Central memory CD8-positive, alpha-beta T cell (primary cell): Measurements from ENCODE around the gene FARP2.
"Not testable (repeated sequence)": the region's sequence is repeated elsewhere in the genome, so short reads cannot be mapped to it uniquely, and the experiment has no call there.

Experiments used
- ATAC-seq: fragments of 150-1000 bp; cut with Tn5 transposase; replicated peaks from 2 replicates; pipeline ENCODE4 v1.10.0; 2022; ENCODE audit warnings: mild to moderate bottlenecking, moderate FRiP score, moderate number of reproducible peaks; ENCODE audit not compliant: poor library complexity, severe bottlenecking; ENCODE audit errors: extremely low read depth
- DNase-seq, 2 donors: peaks; one replicate each; pipeline ENCODE4 v3.0.0; 2021; ENCODE audit warnings: low spot score in 2 of 2
- H3K27ac Mint-ChIP-seq: one replicate; pipeline ENCODE4 v1.8.0; 2022; ENCODE audit warnings: low read depth, mild to moderate bottlenecking, moderate library complexity, mixed read lengths
- H3K27me3 Mint-ChIP-seq: one replicate; pipeline ENCODE4 v1.8.0; 2022; ENCODE audit warnings: mixed read lengths
- H3K36me3 Mint-ChIP-seq: one replicate; pipeline ENCODE4 v1.8.0; 2022; ENCODE audit warnings: mild to moderate bottlenecking, moderate library complexity, mixed read lengths; ENCODE audit not compliant: insufficient read depth
- H3K4me1 Mint-ChIP-seq: one replicate; pipeline ENCODE4 v1.8.0; 2022; ENCODE audit warnings: mixed read lengths
- H3K4me3 Mint-ChIP-seq: one replicate; pipeline ENCODE4 v1.8.0; 2022; ENCODE audit warnings: mild to moderate bottlenecking, moderate library complexity, mixed read lengths
- H3K9me3 Mint-ChIP-seq: one replicate; pipeline ENCODE4 v1.8.0; 2022; ENCODE audit warnings: mixed read lengths

FARP2 gene

DNA sequence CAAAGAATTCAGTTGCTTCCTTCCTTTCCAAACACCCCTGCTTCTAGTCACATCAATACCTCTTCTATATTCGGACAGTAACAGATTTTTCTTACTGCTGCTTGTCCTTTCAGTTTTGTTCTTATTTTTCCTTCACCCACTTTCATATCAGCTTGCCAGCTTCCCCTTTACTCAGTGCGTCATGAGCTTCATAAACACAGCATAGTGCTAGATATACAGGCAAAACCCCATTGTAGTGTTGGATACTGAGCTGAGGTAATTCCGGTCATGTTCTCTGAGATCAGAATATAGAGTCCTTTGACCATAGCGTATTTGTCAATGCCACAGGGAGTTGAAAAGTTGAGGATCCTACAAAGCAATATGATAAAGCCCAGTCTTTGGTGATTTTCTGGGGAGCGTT is 2.4 kb downstream of the FARP2 start:
- no peak for ATAC-seq
- Mint-ChIP-seq H3K9me3 (no peaks in the 10 kb centered on the region), H3K36me3 (peaks cover 4% of the 10 kb centered on the region), H3K27me3 (no peaks in the 10 kb centered on the region), H3K27ac (no peak overlapping the region), H3K4me3 (no peak overlapping the region), H3K4me1 (peaks cover 12% of the 10 kb centered on the region)
- DNase-seq, result no peak

DNA sequence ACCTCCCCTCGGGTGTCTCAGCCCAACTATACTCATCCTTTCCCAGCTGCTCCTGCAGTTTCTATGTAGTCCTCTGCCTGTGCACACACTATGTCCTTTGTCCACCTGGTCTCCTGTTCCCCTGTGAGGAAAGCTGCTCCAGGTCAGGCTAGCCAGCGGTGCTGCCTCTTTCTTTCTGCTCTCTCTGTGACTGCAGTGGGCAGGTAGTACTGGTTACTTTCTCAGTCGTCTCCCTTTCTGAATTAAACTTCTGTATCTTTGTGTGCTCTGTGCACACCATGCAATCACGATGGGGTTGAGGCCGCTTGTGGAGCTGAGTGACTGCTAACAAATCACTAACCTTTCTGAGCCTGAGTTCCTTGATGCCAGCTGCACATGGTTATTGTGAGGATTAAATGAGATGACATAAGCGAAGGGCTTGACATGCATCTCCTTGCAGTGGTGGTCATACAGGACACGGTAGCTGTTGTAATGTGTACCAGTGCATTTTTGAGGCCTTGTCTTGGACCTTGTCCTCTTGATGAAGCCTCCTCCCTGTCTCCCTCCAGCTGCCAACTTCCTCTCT is 3.5 kb downstream of the FARP2 start:
- H3K27ac Mint-ChIP-seq, result no peak overlapping the region

DNA sequence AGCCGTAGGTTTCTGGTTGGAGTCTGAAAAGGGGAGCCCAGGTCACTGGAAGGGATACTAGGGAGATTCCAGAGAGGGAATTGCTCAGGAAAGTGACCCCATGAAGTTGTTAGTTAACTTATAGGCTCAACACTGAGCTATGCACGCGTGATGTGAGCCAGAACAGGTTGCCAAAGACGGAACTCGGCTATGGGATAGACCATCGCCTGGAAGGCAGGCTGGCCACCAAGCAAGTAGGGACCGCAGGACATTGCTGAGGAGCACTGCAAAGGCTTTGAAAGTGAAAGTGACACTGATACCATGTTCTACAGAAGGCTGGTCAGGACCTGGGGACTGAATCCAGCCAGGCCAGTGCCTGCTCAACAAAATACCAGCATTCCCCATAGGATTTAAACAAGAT is 7.3 kb downstream of the FARP2 start:
- ATAC-seq, result no peak
- Mint-ChIP-seq H3K27ac (no peak overlapping the region), H3K27me3 (no peaks in the 10 kb centered on the region)

More for the DNA sequence above, 3.5 kb downstream of the FARP2 start:
- Mint-ChIP-seq H3K9me3 (no peaks in the 10 kb centered on the region), H3K4me3 (no peak overlapping the region), H3K27me3 (no peaks in the 10 kb centered on the region), H3K36me3 (peaks cover under 1% of the 10 kb centered on the region), H3K4me1 (peaks cover 11% of the 10 kb centered on the region)
- ATAC-seq (no peak), DNase-seq (no peak)

DNA sequence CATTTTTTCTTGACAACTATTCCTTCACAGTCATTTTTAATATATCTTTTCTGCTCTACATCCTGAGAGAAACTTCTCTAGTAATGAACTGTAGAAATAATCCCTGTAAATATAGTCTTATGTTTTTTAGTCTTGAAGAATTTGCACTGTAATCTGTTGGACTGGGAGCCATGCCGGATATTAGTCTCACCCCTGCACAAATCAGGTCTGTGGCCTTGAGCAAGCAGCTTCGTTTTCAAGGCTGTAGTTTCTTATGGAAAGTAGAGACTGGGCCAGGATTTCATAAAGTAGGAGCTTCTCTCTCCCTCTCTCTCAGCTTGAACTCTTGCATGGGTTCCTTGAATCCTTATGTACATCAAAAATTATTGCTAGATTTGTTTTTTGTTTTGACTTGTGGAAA is 8.7 kb downstream of the FARP2 start:
- Mint-ChIP-seq H3K27me3 (no peaks in the 10 kb centered on the region), H3K4me1 (peaks cover 11% of the 10 kb centered on the region), H3K36me3 (peaks cover 2% of the 10 kb centered on the region), H3K9me3 (no peaks in the 10 kb centered on the region), H3K4me3 (no peak overlapping the region), H3K27ac (no peak overlapping the region)
- ATAC-seq (no peak), DNase-seq (no peak)

More for the DNA sequence above, 7.3 kb downstream of the FARP2 start:
- Mint-ChIP-seq H3K36me3 (peaks cover 2% of the 10 kb centered on the region), H3K9me3 (no peaks in the 10 kb centered on the region), H3K4me1 (peaks cover 11% of the 10 kb centered on the region), H3K4me3 (no peak overlapping the region)
- no peak for DNase-seq

DNA sequence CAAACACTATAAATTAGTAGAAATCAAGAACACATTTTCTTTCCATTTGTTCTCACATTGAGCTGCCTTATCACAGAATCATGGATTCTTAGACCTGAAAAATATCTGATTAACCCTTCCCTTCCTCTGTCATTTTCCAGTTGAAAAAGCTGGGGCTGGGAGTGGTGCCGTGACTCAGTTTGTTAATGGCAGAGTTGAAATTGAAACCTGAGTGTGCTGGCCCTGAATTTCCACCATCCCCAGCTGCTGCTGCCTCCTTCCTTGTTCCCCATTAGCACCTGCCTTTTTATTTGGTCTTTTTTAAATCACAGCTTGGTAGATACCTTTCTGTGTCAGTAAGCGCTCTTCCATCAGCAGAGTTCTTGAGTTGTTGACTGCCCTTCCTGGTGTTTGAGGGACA is 10.6 kb downstream of the FARP2 start:
- DNase-seq (no peak), ATAC-seq (no peak)
- Mint-ChIP-seq H3K36me3 (peaks cover 2% of the 10 kb centered on the region), H3K27me3 (no peaks in the 10 kb centered on the region), H3K27ac (no peak overlapping the region), H3K4me3 (no peak overlapping the region), H3K4me1 (peaks cover 11% of the 10 kb centered on the region), H3K9me3 (no peaks in the 10 kb centered on the region)

DNA sequence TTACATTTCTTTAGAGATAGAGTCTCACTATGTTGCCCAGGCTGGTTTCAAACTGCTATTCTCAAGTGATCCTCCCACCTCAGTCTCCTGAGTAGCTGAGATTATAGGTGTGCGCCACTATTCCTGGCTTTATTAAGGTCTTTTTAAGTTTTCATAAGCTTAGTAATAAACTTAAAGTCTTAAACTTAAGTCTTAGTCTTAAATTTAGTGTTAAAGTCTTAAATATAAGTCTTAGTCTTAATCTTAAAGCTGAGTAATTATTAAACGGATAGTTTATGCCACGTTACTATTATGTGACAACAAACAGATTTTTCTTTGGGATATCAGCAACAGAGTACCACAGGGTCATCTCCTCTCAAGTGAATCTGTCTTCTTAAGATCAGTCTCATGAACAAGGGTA is 12.6 kb downstream of the FARP2 start:
- Mint-ChIP-seq H3K4me3 (no peak overlapping the region), H3K9me3 (no peaks in the 10 kb centered on the region), H3K27ac (no peak overlapping the region), H3K36me3 (peaks cover 10% of the 10 kb centered on the region), H3K4me1 (peaks cover 17% of the 10 kb centered on the region), H3K27me3 (no peaks in the 10 kb centered on the region)
- ATAC-seq (no peak), DNase-seq (no peak)

DNA sequence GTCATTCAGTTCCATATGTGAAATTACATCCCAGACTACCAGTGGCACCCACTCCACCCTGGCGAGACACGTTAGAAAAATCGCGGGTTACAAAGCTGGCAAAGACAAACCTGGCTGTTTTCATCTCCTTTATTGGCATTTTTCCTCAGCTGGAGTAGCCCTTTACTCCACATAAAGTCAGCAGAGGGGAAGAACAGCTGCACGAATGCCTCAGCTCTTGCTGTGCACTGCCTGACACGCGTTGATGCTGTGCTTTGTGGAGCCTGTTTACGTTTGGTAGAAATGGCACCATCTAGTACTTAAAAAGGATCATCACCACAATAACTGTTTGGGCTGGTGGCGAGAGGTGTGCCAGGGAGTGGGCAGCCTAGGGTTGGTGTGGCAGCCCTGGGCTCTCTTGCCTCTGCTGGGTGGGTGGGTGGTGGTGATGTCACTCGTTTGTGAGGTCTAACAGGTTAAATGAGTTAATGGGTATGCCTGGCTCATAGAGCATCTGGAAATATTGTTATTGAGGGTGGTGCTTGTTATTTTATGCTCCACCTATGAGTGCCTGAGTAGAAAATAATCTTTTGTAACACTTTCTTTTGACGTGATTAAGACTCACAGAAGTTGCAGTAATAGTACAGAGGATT is 16.4 kb downstream of the FARP2 start:
- Mint-ChIP-seq H3K27me3 (no peaks in the 10 kb centered on the region), H3K4me1 (peaks cover 7% of the 10 kb centered on the region)

DNA sequence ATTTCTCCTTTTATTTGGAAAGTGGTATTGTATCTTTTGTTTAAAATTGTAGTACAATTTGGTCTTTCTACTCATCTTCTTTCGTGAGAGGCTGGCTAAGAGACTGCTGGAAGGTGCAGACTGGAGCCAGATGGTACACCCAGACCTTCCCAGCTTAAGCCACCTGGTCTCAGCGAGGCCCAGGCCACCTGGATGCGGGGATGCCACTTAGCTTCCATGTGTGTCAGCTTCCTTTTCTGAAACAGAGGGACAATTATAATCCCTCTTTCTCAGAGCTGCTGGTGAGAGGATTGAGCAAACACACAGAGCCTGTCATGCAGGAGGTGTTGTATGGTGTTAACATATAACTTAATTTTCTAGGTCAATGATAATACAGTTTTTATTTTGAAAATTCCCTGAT is 17.4 kb downstream of the FARP2 start:
- peaks cover 15% of the 10 kb centered on the region for H3K36me3 Mint-ChIP-seq
- DNase-seq (no peak), ATAC-seq (no peak)
- no peak overlapping the region for H3K27ac Mint-ChIP-seq
- peaks cover 6% of the 10 kb centered on the region for H3K4me1 Mint-ChIP-seq
- H3K4me3 Mint-ChIP-seq, result no peak overlapping the region
- no peaks in the 10 kb centered on the region for H3K27me3 Mint-ChIP-seq
- no peaks in the 10 kb centered on the region for H3K9me3 Mint-ChIP-seq

More for the DNA sequence above, 16.4 kb downstream of the FARP2 start:
- DNase-seq, result no peak
- no peak for ATAC-seq
- H3K9me3 Mint-ChIP-seq, result no peaks in the 10 kb centered on the region
- H3K27ac Mint-ChIP-seq, result no peak overlapping the region
- peaks cover 15% of the 10 kb centered on the region for H3K36me3 Mint-ChIP-seq
- no peak overlapping the region for H3K4me3 Mint-ChIP-seq

DNA sequence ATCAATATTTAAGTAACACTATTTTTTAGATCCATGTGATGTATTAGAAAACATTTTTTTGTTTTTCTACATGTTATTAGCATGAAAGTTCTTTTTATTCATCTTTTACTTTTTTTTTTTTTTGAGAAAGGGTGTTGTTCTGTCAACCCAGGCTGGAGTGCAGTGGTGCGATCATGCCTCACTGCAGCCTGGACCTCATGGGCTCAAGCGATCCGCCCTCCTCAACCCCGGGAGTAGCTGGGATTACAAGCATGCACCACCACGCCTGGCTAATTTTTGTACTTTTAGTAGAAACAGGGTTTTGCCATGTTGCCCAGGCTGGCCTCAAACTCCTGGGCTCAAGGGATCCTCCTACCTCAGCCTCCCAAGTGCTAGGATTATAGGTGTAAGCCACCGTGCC is 17.8 kb downstream of the FARP2 start:
- not testable (repeated sequence) for DNase-seq, H3K9me3 Mint-ChIP-seq, H3K4me1 Mint-ChIP-seq, ATAC-seq, H3K4me3 Mint-ChIP-seq, H3K27me3 Mint-ChIP-seq, H3K27ac Mint-ChIP-seq
- H3K36me3 Mint-ChIP-seq, result peaks cover 15% of the 10 kb centered on the region

DNA sequence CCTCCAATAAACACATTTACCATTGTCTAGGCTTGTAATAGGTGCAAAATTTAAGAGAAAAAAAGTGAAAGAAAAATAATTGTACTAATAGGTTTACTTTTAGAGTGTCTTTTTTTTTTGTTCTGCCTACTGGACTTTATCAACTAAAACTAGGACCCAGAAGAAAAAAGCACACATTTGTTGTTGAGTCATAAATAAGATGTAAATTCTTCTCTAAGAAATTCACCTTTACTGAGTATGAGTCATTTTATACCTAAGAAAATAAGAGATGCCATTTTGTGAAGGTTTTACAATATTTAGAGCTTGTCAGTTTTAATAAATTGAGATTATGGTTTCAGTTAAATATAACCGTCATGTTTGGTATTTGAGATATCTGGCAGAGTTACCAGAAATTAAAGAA is 19.2 kb downstream of the FARP2 start:
- Mint-ChIP-seq H3K36me3 (peaks cover 15% of the 10 kb centered on the region), H3K27ac (no peak overlapping the region), H3K9me3 (no peaks in the 10 kb centered on the region), H3K4me1 (peaks cover 6% of the 10 kb centered on the region), H3K4me3 (no peak overlapping the region), H3K27me3 (no peaks in the 10 kb centered on the region)
- ATAC-seq (no peak), DNase-seq (no peak)

DNA sequence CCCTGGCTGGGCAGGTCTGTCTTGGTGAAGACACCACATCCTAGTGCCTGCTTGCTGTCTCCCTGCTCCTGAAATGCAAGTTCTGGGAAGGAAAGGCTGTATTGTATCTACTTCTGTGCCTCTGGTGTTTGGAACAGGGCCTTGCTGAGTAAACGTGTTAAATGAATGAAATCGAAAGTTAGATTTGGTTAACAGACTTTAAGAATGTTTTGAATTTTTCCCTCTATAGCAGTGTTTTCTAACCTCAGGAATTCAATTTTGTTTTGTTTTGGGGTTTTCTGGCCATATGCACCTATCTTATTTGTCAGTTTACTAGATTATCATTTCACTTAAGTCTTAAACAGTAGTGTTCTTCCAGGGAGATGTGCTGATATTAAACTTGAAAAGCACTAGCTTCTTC is 20.7 kb downstream of the FARP2 start:
- peaks cover 6% of the 10 kb centered on the region for H3K4me1 Mint-ChIP-seq
- H3K4me3 Mint-ChIP-seq, result no peak overlapping the region
- no peak for DNase-seq
- no peaks in the 10 kb centered on the region for H3K9me3 Mint-ChIP-seq
- H3K36me3 Mint-ChIP-seq, result peaks cover 18% of the 10 kb centered on the region
- no peak for ATAC-seq
- H3K27me3 Mint-ChIP-seq, result no peaks in the 10 kb centered on the region
- no peak overlapping the region for H3K27ac Mint-ChIP-seq

DNA sequence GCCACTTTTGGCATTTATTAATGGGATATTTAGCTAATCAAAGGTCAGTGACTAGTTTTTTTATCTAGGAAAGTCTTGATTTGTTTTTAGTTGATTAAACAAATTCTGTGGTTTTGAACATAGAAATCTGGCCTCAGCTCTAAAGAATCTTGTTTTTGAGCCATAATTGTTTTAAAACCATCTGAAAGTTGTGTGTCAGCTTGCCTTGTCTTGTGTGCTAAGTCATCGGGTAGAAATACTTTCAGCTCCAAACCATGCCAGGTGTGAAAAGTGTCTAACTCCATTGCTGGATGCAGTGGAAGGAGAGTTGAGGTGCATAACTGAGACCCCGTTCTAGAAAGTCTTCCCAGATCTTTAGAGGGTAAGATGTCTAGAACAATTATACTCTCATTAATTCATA is 22.7 kb downstream of the FARP2 start:
- H3K9me3 Mint-ChIP-seq, result no peaks in the 10 kb centered on the region

More for the DNA sequence above, 22.7 kb downstream of the FARP2 start:
- Mint-ChIP-seq H3K27ac (no peak overlapping the region), H3K36me3 (peaks cover 13% of the 10 kb centered on the region), H3K27me3 (no peaks in the 10 kb centered on the region), H3K4me3 (no peak overlapping the region), H3K4me1 (peaks cover 12% of the 10 kb centered on the region)
- DNase-seq, result no peak
- no peak for ATAC-seq
